ENCODE measurements around the gene ARHGAP45. TPM values are rescaled to one million over a fixed set of nuclear protein-coding genes. Genes with fewer than 3 reads are reported as not detected.
"Not testable (repeated sequence)": the region's sequence is repeated elsewhere in the genome, so short reads cannot be mapped to it uniquely, and the experiment has no call there.

The ARHGAP45 gene
- total RNA-seq, 2 donors from 2014 or later: 211 to 310 TPM

DNA sequence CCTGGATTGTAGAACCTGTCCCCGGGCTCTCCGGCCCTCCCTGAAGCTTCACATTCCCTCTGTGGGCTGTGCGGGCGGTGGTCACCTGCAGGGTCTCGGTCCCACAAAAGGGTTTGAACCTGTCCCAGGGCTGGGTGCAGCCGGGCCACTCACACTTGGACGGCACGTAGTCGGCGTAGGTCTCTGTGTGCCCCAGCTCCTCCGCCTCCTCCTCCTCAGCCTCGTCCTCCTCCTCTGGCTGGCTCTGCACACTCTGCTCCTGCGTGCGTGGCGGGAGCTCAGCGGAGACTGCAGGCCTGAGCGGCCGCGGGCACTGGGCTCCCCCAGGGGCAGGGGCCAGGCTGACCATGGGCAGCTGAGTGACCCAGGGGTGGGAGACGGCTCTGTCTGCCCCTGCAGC is 56.4 kb downstream of the ARHGAP45 start:
- Mint-ChIP-seq H3K36me3 (ENCODE audit: low read depth) (peaks cover 91% of the 10 kb centered on the region), H3K27ac (peak overlapping the region; percentile 30), H3K9me3 (no peaks in the 10 kb centered on the region), H3K4me1 (peaks cover 4% of the 10 kb centered on the region), H3K27me3 (no peaks in the 10 kb centered on the region), H3K4me3 (no peak overlapping the region)
- peak; percentile 3 for ATAC-seq (replicated peaks)

- Mint-ChIP-seq H3K27ac (no peak overlapping the region), H3K27me3 (no peaks in the 10 kb centered on the region), H3K36me3 (ENCODE audit: low read depth) (peaks cover 87% of the 10 kb centered on the region), H3K9me3 (no peaks in the 10 kb centered on the region), H3K4me1 (peaks cover 4% of the 10 kb centered on the region), H3K4me3 (no peak overlapping the region)
- ATAC-seq (replicated peaks): no peak
Measured at GRCh38 chr19:1123885-1124677, 57.1 kb downstream of the ARHGAP45 start.

DNA sequence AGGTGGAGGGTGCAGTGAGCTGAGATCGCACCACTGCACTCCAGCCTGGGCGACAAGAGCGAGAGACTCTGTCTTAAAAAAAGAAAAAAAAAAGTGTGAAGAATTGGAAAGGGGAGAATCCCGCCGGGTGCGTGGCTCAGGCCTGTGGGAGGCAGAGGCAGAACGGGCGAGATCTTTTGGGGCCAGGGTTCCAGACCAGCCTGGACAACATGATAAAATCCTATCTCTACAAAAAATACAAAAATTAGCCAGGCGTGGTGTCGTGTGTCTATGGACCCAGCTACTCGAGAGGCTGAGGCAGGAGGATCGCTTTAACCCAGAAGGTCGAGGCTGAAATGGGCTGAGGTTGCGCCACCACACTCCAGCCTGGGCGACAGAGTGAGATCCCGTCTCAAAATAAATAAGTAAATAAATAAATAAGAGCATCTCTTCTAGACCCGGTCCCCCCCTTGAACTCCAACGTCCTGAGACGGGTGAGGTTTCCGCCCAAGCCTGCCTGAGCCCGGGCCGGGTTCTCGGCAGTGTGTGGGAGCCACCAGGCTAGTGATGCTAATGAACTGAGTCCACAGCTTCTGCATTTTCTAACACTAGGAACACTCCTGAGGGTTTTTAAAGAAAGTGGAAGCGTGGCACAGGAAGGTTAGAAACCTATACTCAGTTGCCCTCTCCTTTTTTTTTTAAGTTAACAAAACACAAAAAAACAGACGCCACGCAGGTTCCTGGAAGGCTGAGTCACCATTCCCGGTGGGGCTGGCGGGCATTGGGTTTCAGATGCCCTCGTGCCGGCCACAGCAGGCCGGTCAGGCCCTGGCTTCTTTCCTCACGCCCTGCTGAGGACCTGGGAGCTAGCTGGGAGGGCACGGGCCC is 58.9 kb downstream of the ARHGAP45 start:
- Mint-ChIP-seq H3K9me3 (no peaks in the 10 kb centered on the region), H3K4me3 (peak overlapping the region; percentile 61), H3K27me3 (no peaks in the 10 kb centered on the region), H3K4me1 (peaks cover 4% of the 10 kb centered on the region), H3K36me3 (ENCODE audit: low read depth) (peaks cover 91% of the 10 kb centered on the region), H3K27ac (peak overlapping the region; percentile 52)
- ATAC-seq (replicated peaks): peak; percentile 18

- Mint-ChIP-seq H3K4me3 (peak overlapping the region; percentile 61), H3K27me3 (no peaks in the 10 kb centered on the region), H3K27ac (peak overlapping the region; percentile 68), H3K36me3 (ENCODE audit: low read depth) (peaks cover 85% of the 10 kb centered on the region), H3K9me3 (no peaks in the 10 kb centered on the region), H3K4me1 (peaks cover 4% of the 10 kb centered on the region)
- no peak for ATAC-seq (replicated peaks)
Measured at GRCh38 chr19:1126984-1127760, 60.2 kb downstream of the ARHGAP45 start.

DNA sequence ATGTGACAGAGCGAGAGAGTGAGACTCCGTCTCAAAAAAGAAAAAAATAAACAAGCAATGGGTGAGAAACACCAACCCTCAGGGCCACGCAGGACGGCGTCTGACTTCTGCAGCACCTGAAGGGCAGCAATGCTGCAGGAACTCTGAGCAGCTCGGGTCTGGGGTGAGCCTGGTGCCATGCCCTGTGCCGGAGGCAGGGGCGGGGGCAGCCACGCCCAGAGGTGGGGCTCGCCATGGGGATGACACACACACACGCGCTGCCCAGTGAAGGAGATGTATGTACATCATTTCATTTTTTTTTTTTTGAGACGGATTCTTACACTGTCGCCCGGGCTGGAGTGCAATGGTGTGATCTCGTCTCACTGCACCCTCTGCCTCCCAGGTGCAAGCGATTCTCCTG is 61.1 kb downstream of the ARHGAP45 start:
- Mint-ChIP-seq H3K4me1 (peaks cover 4% of the 10 kb centered on the region), H3K4me3 (peak overlapping the region; percentile 61), H3K36me3 (ENCODE audit: low read depth) (peaks cover 78% of the 10 kb centered on the region), H3K9me3 (no peaks in the 10 kb centered on the region), H3K27ac (no peak overlapping the region), H3K27me3 (no peaks in the 10 kb centered on the region)
- no peak for ATAC-seq (replicated peaks)

DNA sequence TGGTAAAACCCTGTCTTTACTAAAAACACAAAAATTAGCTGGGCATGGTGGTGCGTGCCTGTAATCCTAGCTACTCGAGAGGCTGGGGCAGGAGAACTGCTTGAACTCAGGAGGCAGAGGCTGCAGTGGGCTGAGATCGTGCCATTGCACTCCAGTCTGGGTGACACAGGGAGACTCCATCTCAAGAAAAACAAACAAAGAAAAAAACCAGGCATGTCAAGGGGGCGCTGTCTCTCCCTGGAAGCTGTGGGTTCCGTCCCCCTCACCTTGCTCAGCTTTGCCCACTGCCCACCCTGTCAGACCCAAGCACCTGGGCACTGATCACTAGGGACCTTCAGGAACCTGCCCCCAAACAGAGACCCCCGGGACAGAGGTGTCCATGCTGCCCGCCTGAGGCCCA is 62.1 kb downstream of the ARHGAP45 start:
- not testable (repeated sequence) for H3K27ac Mint-ChIP-seq; H3K27me3 Mint-ChIP-seq; ATAC-seq (replicated peaks); H3K9me3 Mint-ChIP-seq; H3K4me1 Mint-ChIP-seq
- H3K4me3 Mint-ChIP-seq: peak overlapping the region; percentile 87
- peaks cover 73% of the 10 kb centered on the region for H3K36me3 Mint-ChIP-seq (ENCODE audit: low read depth)

- Mint-ChIP-seq H3K4me3 (peak overlapping the region; percentile 87), H3K4me1 (peaks cover 4% of the 10 kb centered on the region), H3K27me3 (no peaks in the 10 kb centered on the region), H3K27ac (peak overlapping the region; percentile 89), H3K9me3 (no peaks in the 10 kb centered on the region), H3K36me3 (ENCODE audit: low read depth) (peaks cover 69% of the 10 kb centered on the region)
- ATAC-seq (replicated peaks): no peak
Measured at GRCh38 chr19:1129535-1129934, 62.6 kb downstream of the ARHGAP45 start.

DNA sequence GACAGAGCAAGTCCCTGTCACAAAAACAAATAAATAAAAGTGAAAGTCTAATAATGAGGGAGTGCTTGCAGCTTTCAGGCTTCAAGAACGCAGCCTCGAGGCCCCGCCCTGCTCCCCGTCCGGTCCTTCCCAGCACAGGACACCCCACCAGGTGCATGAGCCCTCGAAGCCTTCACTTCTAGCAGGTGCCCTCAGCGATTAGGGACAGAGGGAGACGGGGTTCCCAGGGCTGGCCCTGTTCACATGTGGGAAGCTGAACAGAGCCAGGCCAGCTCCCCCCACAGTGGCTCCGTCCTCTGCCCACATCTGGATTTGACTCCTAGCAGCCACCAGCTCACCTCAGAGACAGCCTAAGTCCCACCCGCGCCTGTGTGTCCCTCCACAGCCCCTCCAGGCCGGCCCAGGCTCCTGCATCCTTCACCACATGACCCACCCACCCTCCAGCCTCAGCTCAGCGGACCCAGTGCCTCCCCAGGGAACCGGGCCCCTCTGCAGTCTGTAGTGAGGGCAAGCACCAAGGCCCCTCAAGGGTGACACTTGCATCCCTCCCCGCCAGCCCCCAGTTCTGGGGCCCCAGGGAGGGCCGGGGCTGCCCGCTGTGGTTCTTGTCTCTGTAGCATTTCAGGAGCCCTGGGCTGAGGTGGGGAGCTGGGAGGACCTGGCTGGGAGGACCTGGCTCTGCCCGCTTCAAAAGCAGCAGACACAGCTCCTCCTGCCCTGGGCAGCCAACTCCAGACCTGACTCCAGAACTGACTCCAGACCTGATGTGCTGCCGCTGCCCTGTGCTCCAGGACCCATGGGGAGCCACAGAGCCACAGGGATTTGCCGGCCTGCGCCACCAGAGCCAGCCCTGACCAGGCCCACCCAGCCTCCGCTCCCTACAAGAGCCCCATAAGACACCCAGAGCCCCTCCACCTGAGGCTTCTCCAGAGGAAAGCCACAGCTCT is 64.1 kb downstream of the ARHGAP45 start:
- no peaks in the 10 kb centered on the region for H3K27me3 Mint-ChIP-seq
- H3K36me3 Mint-ChIP-seq (ENCODE audit: low read depth): peaks cover 54% of the 10 kb centered on the region

DNA sequence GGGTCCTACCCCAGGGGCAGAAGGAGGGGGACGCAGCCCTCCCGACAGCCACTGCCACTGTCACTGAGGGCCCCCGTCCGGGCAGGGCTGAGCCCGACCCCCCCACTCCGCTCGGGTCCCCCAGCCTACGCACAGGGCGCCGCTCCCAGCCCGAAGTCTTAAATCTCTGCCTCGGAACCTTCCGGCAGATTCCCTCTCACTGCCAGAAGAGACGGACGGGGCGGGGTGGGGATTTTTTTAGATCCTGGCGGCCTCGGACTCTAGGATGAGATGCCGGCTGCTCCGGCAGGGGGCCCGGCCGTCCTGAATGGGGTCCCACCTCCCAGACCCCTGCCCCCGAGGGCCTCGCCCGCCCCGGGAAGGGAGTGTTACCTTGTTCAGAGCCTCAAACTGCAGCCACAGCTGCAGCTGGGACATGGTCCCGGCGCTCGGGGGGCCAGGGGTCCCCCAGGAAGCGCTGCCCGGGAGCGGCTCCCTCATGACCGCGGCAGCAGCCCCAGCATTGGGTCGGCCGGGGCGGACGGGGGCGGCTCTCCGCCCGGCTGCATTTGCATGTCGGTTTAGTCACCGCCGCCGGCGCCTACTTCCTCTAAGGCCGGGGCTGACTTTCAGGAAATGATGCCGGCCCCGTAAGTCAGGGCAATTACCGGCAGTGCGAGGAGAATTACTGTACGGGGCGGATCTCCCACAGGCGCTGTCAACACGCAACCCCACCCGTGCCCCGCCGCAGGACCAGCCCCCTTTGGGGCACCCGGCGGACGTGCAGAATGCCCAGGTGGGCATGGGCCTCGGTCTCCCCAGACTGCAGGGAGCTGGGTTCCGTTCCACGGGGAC is 65.0 kb downstream of the ARHGAP45 start:
- peak; percentile 71 for ATAC-seq (replicated peaks)
- Mint-ChIP-seq H3K4me1 (peaks cover 2% of the 10 kb centered on the region), H3K36me3 (ENCODE audit: low read depth) (peaks cover 46% of the 10 kb centered on the region), H3K27me3 (no peaks in the 10 kb centered on the region), H3K4me3 (peak overlapping the region; percentile 87), H3K9me3 (no peaks in the 10 kb centered on the region), H3K27ac (peak overlapping the region; percentile 89)

More for the DNA sequence above, 64.1 kb downstream of the ARHGAP45 start:
- no peak for ATAC-seq (replicated peaks)
- Mint-ChIP-seq H3K27ac (peak overlapping the region; percentile 89), H3K9me3 (no peaks in the 10 kb centered on the region), H3K4me1 (peaks cover 4% of the 10 kb centered on the region), H3K4me3 (peak overlapping the region; percentile 87)

- H3K27ac Mint-ChIP-seq: peak overlapping the region; percentile 89
- no peaks in the 10 kb centered on the region for H3K27me3 Mint-ChIP-seq
- H3K4me3 Mint-ChIP-seq: peak overlapping the region; percentile 87
- H3K4me1 Mint-ChIP-seq: no peaks in the 10 kb centered on the region
- H3K36me3 Mint-ChIP-seq (ENCODE audit: low read depth): peaks cover 38% of the 10 kb centered on the region
- ATAC-seq (replicated peaks): peak; percentile 20
- no peaks in the 10 kb centered on the region for H3K9me3 Mint-ChIP-seq
Measured at GRCh38 chr19:1132552-1133383, 65.8 kb downstream of the ARHGAP45 start.

DNA sequence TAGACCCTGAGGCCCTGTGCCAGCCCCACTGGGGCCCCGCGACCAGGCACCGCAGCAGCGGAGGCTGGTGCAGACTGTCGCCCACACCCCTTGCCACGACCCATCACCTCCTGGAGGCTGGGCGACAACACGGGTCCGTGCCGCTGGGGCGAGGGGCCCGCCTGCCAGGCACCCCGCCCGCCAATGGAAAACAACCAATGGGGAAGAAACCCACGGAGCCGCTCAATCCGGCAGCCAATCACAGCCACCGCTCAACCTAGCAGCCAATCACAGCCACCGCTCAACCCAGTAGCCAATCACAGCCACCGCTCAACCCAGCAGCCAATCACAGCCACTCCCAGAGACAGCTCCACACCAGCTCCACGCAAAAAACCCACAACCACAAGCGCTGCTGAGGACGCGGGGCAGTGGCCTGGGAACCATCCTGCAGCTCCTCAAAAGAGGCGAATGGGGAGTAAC is 66.5 kb downstream of the ARHGAP45 start:
- ATAC-seq (replicated peaks): peak; percentile 75
- Mint-ChIP-seq H3K4me1 (no peaks in the 10 kb centered on the region), H3K9me3 (no peaks in the 10 kb centered on the region), H3K36me3 (ENCODE audit: low read depth) (peaks cover 33% of the 10 kb centered on the region), H3K27me3 (no peaks in the 10 kb centered on the region), H3K4me3 (peak overlapping the region; percentile 87), H3K27ac (peak overlapping the region; percentile 89)

DNA sequence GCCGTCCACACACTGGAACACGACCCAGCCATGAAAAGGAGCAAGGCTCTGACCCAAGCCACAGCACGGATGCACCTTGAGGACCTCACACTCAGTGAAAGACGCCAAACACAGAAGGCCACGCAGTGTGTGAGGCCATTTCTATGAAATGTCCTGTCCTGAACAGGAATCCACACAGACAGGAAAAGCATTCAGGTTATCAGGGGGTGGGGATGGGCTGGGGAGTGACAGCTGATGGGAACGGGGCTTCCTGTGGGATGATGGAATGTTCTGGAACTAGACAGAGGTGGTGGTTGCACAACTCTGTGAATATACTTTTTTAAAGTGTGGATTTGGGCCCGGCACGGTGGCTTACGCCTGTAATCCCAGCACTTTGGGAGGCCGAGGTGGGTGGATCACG is 67.5 kb downstream of the ARHGAP45 start:
- peaks cover 5% of the 10 kb centered on the region for H3K4me1 Mint-ChIP-seq
- H3K9me3 Mint-ChIP-seq: no peaks in the 10 kb centered on the region
- H3K4me3 Mint-ChIP-seq: peak overlapping the region; percentile 87
- no peaks in the 10 kb centered on the region for H3K27me3 Mint-ChIP-seq
- no peak overlapping the region for H3K27ac Mint-ChIP-seq
- ATAC-seq (replicated peaks): no peak
- H3K36me3 Mint-ChIP-seq (ENCODE audit: low read depth): peaks cover 26% of the 10 kb centered on the region

Data from activated T-helper 17 cell treated with anti-CD3 and anti-CD28 coated beads, Interleukin-2, amount 50 U/mL, for 72 hours (primary cell).